ENCODE data around the gene BANP.
A peak's percentile ranks its signal among the peaks of the same experiment; 100 is the strongest.
"Not testable (repeated sequence)": the region's sequence is repeated elsewhere in the genome, so short reads cannot be mapped to it uniquely, and the experiment has no call there.

Gene BANP

GRCh38 chr16:88022076-88023042 lies 71.1 kb downstream of the BANP start:
- no peak for DNase-seq
- TF ChIP-seq POLR2A (IDR thresholded peaks at IDR 0.05; ENCODE audit: low read length) = no peak
- no peak for TF ChIP-seq GATA1 (IDR thresholded peaks at IDR 0.05; ENCODE audit: low read depth, low read length)

GRCh38 chr16:88023366-88023765 lies 72.1 kb downstream of the BANP start:
- no peak for DNase-seq
- TF ChIP-seq POLR2A (IDR thresholded peaks at IDR 0.05; ENCODE audit: low read length) = no peak
- TF ChIP-seq GATA1 (IDR thresholded peaks at IDR 0.05; ENCODE audit: low read depth, low read length) = no peak

- TF ChIP-seq POLR2A (IDR thresholded peaks at IDR 0.05; ENCODE audit: low read length) (no peak), GATA1 (IDR thresholded peaks at IDR 0.05; ENCODE audit: low read depth, low read length) (no peak)
- no peak for DNase-seq
Observed at GRCh38 chr16:88023786-88024185, 72.6 kb downstream of the BANP start.

GRCh38 chr16:88024491-88025085 lies 73.4 kb downstream of the BANP start:
- peak in 1 of 2 experiments; percentile 24 for DNase-seq

GRCh38 chr16:88025086-88025492 lies 73.9 kb downstream of the BANP start:
- not testable (repeated sequence) for DNase-seq

GRCh38 chr16:88025828-88026555 lies 74.8 kb downstream of the BANP start:
- not testable (repeated sequence) for DNase-seq

GRCh38 chr16:88026964-88027938 lies 76.0 kb downstream of the BANP start:
- no peak for DNase-seq
- TF ChIP-seq GATA1 (IDR thresholded peaks at IDR 0.05; ENCODE audit: low read depth, low read length) (no peak), POLR2A (IDR thresholded peaks at IDR 0.05; ENCODE audit: low read length) (no peak)

GRCh38 chr16:88028177-88028930 lies 77.1 kb downstream of the BANP start:
- not testable (repeated sequence) for DNase-seq

GRCh38 chr16:88030498-88030897 lies 79.3 kb downstream of the BANP start:
- TF ChIP-seq GATA1 (IDR thresholded peaks at IDR 0.05; ENCODE audit: low read depth, low read length) = no peak
- no peak for TF ChIP-seq POLR2A (IDR thresholded peaks at IDR 0.05; ENCODE audit: low read length)
- DNase-seq = no peak

GRCh38 chr16:88030961-88031360 lies 79.7 kb downstream of the BANP start:
- not testable (repeated sequence) for DNase-seq

GRCh38 chr16:88033003-88033740 lies 81.9 kb downstream of the BANP start:
- DNase-seq = not testable (repeated sequence)

- TF ChIP-seq POLR2A (IDR thresholded peaks at IDR 0.05; ENCODE audit: low read length) (no peak), GATA1 (IDR thresholded peaks at IDR 0.05; ENCODE audit: low read depth, low read length) (no peak)
- DNase-seq = no peak
Observed at GRCh38 chr16:88034770-88035169, 83.5 kb downstream of the BANP start.

GRCh38 chr16:88035292-88035691 lies 84.1 kb downstream of the BANP start:
- DNase-seq = no peak

GRCh38 chr16:88035884-88036639 lies 84.8 kb downstream of the BANP start:
- DNase-seq = not testable (repeated sequence)

More at GRCh38 chr16:88035292-88035691, 84.1 kb downstream of the BANP start:
- no peak for TF ChIP-seq POLR2A (IDR thresholded peaks at IDR 0.05; ENCODE audit: low read length)
- TF ChIP-seq GATA1 (IDR thresholded peaks at IDR 0.05; ENCODE audit: low read depth, low read length) = no peak

GRCh38 chr16:88036640-88036996 lies 85.4 kb downstream of the BANP start:
- DNase-seq = not testable (repeated sequence)

GRCh38 chr16:88037359-88037758 lies 86.1 kb downstream of the BANP start:
- not testable (repeated sequence) for DNase-seq

GRCh38 chr16:88037876-88038525 lies 86.8 kb downstream of the BANP start:
- not testable (repeated sequence) for DNase-seq

Data from erythroblast (primary cell).